ENCODE measurements around the gene JMJD8. TPM values are rescaled to one million over a fixed set of nuclear protein-coding genes. Genes with fewer than 3 reads are reported as not detected.

JMJD8 gene
- total and polyA plus RNA-seq, 2 experiments from 2014 or later, result 48.5 to 82.5 TPM

GRCh38 chr16:722835-723633 is 38.9 kb upstream of the JMJD8 start (continued):
- TF ChIP-seq ZNF462 (CRISPR knock-in tag; IDR thresholded peaks at IDR 0.05) (no peak), ETS1 (IDR thresholded peaks at IDR 0.05) (no peak), CTCF (conservative IDR thresholded peaks at IDR 0.05; ENCODE audit: low read depth in 2 of 2) (no peak), EZH2 (IDR thresholded peaks at IDR 0.05; ENCODE audit: low read depth, unreplicated experiment) (no peak), NANOG (IDR thresholded peaks at IDR 0.05; ENCODE audit: borderline replicate concordance) (no peak)
